ENCODE results near the gene LTB. TPM values are rescaled to one million over a fixed set of nuclear protein-coding genes. Genes with fewer than 3 reads are reported as not detected.

The LTB gene
- total and polyA plus RNA-seq, 2 donors (not counting 3 experiments of a cell fraction or from before 2014, with no cell fraction given): 1.2 to 2.1 TPM

DNA sequence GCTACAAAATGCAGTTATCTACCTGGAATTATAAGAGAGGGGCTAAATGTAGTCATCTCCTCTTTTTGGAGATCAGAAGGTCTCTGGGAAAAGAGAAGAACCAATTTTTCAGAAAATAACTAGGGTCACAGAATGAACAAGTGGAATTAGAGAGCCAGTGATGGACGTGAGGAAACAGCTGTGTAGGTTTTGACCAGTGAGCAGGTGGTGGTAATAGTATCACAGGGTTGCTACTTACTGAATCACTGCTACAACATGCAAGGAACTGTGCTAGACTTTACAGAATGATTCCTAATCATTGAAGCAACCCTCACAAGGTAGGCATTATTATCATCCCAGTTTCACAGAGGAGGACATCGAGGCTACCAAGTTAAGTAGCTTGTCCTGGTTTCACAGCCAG lies 37.5 kb downstream of the LTB start:
- H3K4me2 ChIP-seq (ENCODE audit: insufficient read depth, low read length): no peak overlapping the region
- peaks cover 29% of the 10 kb centered on the region for H3K79me2 ChIP-seq (ENCODE audit: control insufficient read depth, insufficient read depth, low read length)
- peaks cover 4 to 6% of the 10 kb centered on the region in 2 experiments for H3K36me3 ChIP-seq (ENCODE audit: control insufficient read depth in 2 of 2, extremely low read depth in 1 of 2, insufficient read depth in 2 of 2, low read length in 2 of 2)
- TF ChIP-seq POLR2A (IDR thresholded peaks at IDR 0.05; ENCODE audit: low read depth, low read length): no peak
- TF ChIP-seq GATA2 (IDR thresholded peaks at IDR 0.05; ENCODE audit: insufficient read depth, insufficient read length, low read depth, low read length): no peak
- no peak for TF ChIP-seq POLR2AphosphoS5 (IDR thresholded peaks at IDR 0.05; ENCODE audit: insufficient read depth, low read depth, low read length)
- no peak for TF ChIP-seq MYC (IDR thresholded peaks at IDR 0.05; ENCODE audit: low read depth, low read length)
- TF ChIP-seq JUN (IDR thresholded peaks at IDR 0.05; ENCODE audit: borderline replicate concordance, insufficient read depth, insufficient read length, low read depth): no peak
- TF ChIP-seq EZH2 (IDR thresholded peaks at IDR 0.05; ENCODE audit: borderline replicate concordance, low read depth, low read length, severe bottlenecking): no peak
- TF ChIP-seq, protein P1, sequence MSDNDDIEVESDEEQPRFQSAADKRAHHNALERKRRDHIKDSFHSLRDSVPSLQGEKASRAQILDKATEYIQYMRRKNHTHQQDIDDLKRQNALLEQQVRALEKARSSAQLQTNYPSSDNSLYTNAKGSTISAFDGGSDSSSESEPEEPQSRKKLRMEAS (IDR thresholded peaks at IDR 0.05; ENCODE audit: insufficient read depth, insufficient read length): no peak
- TF ChIP-seq, protein P2, sequence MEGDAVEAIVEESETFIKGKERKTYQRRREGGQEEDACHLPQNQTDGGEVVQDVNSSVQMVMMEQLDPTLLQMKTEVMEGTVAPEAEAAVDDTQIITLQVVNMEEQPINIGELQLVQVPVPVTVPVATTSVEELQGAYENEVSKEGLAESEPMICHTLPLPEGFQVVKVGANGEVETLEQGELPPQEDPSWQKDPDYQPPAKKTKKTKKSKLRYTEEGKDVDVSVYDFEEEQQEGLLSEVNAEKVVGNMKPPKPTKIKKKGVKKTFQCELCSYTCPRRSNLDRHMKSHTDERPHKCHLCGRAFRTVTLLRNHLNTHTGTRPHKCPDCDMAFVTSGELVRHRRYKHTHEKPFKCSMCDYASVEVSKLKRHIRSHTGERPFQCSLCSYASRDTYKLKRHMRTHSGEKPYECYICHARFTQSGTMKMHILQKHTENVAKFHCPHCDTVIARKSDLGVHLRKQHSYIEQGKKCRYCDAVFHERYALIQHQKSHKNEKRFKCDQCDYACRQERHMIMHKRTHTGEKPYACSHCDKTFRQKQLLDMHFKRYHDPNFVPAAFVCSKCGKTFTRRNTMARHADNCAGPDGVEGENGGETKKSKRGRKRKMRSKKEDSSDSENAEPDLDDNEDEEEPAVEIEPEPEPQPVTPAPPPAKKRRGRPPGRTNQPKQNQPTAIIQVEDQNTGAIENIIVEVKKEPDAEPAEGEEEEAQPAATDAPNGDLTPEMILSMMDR (IDR thresholded peaks at IDR 0.05; ENCODE audit: extremely low read depth in 1 of 2, insufficient read depth in 1 of 2, low read depth in 1 of 2, low read length in 2 of 2): no peak
- no peak for TF ChIP-seq FOS (IDR thresholded peaks at IDR 0.05; ENCODE audit: borderline replicate concordance, insufficient read depth, low read length)
- intact Hi-C loops (cut with micrococcal nuclease) (loop anchor here (5.0 to 10.0 kb wide), 3 partner anchors 142 to 228 kb away; partner anchors contain the start of genes CLIC1 and MICA), dilution Hi-C loops (cut with MboI; ENCODE audit: extremely low pct_ligation_motif_present, low sequenced_read_pairs) (no loop called here)
- H4K20me1 ChIP-seq (replicated peaks; ENCODE audit: control insufficient read depth, extremely low read depth, insufficient read depth, low read length): peaks cover 3% of the 10 kb centered on the region
- H3K4me3 ChIP-seq (replicated peaks in 1 of 3; ENCODE audit: insufficient read depth in 1 of 3, low read depth in 1 of 3, low read length in 3 of 3): no peak overlapping the region
- no peaks in the 10 kb centered on the region for H3K27me3 ChIP-seq (ENCODE audit: control insufficient read depth in 2 of 2, insufficient read depth in 2 of 2, low read length in 2 of 2)
- no TSS peak for BruUV-seq (replicated peaks)
- no peak overlapping the region for H3K9ac ChIP-seq (replicated peaks; ENCODE audit: extremely low read depth, insufficient read depth, low read length)
- no peak overlapping the region for H2AFZ ChIP-seq (ENCODE audit: low read depth, low read length)
- CTCF ChIA-PET: interaction anchor here (31.0 kb wide), 1 partner anchor 44 kb away, joined by 1517 read pairs; the partner anchor contains the start of genes LST1, LTB, NCR3 and TNF
- H3K9me3 ChIP-seq (replicated peaks; ENCODE audit: control insufficient read depth, insufficient read depth, low read length): no peaks in the 10 kb centered on the region
- no peaks in the 10 kb centered on the region for H3K9me1 ChIP-seq (replicated peaks; ENCODE audit: control insufficient read depth, extremely low read depth, insufficient read depth, low read length)
- POLR2A ChIA-PET: no interaction called here
- H3K4me1 ChIP-seq (ENCODE audit: control insufficient read depth, extremely low read depth, insufficient read depth, low read length): peaks cover 28% of the 10 kb centered on the region
- no peak for DNase-seq (ENCODE audit: low read depth, low spot score)
- H3K27ac ChIP-seq (ENCODE audit: insufficient read depth, low read depth, low read length): no peak overlapping the region
- no peak for FAIRE-seq
